Esophagus squamous epithelium (tissue), 5 donors: ENCODE measurements around the gene BUB1. TPM values are rescaled to one million over a fixed set of nuclear protein-coding genes. Genes with fewer than 3 reads are reported as not detected.
"Not testable (repeated sequence)": the region's sequence is repeated elsewhere in the genome, so short reads cannot be mapped to it uniquely, and the experiment has no call there.

ENCODE experiments used
- DNase-seq: peaks from one replicate; lab custom pipeline; 2025; lab: John Stamatoyannopoulos, UW
- H3K27ac ChIP-seq, 4 donors: fragments of 200-600 bp; sonication (generic); one replicate each; pipeline ENCODE4 v1.5.1; 2016 to 2019; ENCODE audit warnings: mild to moderate bottlenecking in 1 of 4
- H3K27me3 ChIP-seq, 4 donors: fragments of 200-600 bp; sonication (generic); 1 replicate in 3 of 4; 2 replicates in 1 of 4; pipeline versions ENCODE4 v1.5.1 to v1.6.0; 2017 to 2021; ENCODE audit warnings: antibody characterized with exemption in 1 of 4
- H3K36me3 ChIP-seq, 3 donors: fragments of 200-600 bp; sonication (generic); one replicate each; pipeline ENCODE4 v1.5.1; 2016 to 2019
- H3K4me1 ChIP-seq, 3 donors: fragments of 200-600 bp; sonication (generic); one replicate each; pipeline ENCODE4 v1.5.1; 2017 to 2019
- H3K4me3 ChIP-seq, 4 donors: fragments of 200-600 bp; sonication (generic); 1 replicate in 3 of 4; 2 replicates in 1 of 4; pipeline ENCODE4 v1.5.1; 2016 to 2019; ENCODE audit warnings: mild to moderate bottlenecking in 2 of 4, moderate library complexity in 1 of 4
- H3K9me3 ChIP-seq, 3 donors: fragments of 200-600 bp; sonication (generic); one replicate each; pipeline ENCODE4 v1.5.1; 2016 to 2019
- WGBS, 2 donors: methylation state at CpG; one replicate each; pipeline ENCODE4 v1.1.5; 2018; 5-methylcytosine and 5-hydroxymethylcytosine counted together
- intact Hi-C: fragments of 100-400 bp; cut with DNase I; formaldehyde crosslinking; loops from one replicate; pipeline ENCODE4 v1.15.0; 2022
- total RNA-seq, 4 donors: library from RNA; depleted of rRNA; stranded (reverse); fragments of >200 nt; gene quantifications; one replicate each; pipeline ENCODE4 v1.1.0, GENCODE V29; 2016
- donor health status: DM: yes; HTN: yes; CAD: no.

BUB1 gene
- total RNA-seq, 4 donors from 2014 or later, result 4.9 to 26.5 (median 11.6) TPM

DNA sequence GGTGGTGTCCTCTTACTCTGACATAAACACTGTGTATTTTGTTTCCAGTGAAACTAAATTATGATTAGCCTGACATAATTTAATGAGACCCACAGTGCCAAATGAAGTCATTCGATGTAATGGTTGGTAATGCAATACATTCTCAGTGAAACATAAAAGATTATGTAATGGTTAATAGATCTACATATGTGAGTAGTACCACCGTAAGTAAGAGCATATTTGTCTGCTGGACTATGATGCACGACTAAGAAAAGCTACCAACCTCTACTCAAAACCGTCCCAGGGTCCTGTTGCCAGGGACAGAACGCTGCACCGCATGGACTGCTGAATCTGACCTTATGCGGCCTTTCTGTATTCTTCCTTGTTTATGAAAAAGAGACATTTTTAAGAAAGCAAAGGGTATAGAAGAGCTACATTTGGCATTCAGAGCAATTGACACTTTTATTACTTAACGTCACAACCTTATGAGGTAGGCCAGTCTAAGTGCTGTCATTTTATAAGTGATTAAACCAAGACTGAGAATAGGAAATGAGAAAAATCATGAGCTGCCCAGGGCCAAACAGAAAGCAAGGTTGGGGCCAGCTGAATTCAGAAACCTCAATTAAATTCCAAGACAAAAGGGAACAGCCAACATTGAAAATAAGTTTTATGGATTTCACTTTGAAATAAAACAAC is 73.8 kb downstream of the BUB1 start:
- DNase-seq, H3K4me3 ChIP-seq, intact Hi-C loops, H3K27me3 ChIP-seq, H3K27ac ChIP-seq, H3K4me1 ChIP-seq, H3K36me3 ChIP-seq, H3K9me3 ChIP-seq: not testable (repeated sequence)
- no CpG with 5 or more reads among the region's 8 CpGs for WGBS, 2 donors

DNA sequence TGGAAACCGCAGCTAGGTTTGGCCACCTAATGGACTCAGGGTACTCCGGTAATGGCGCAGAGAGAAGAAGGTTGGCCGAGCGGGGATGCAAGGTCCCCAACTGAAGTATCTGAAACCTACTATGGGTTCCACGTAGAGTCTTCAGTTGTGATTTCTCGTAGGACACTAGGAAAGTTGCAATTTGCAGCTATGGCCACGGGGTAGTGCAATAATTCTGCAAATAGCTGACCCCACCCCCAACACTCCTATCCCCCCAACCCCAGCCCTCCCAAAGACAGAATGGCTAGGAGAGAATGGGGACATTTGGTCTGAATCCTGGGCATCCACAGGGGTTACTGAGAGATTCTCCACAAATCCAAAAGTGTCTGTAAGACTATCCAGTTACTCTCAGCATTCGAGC is 75.7 kb downstream of the BUB1 start:
- H3K27ac ChIP-seq, H3K9me3 ChIP-seq, H3K4me3 ChIP-seq, H3K27me3 ChIP-seq, DNase-seq, H3K36me3 ChIP-seq, H3K4me1 ChIP-seq, intact Hi-C loops: not testable (repeated sequence)
- WGBS, 2 donors, result 100% methylated on average over 5 of the region's 9 CpGs; no CpG with 5 or more reads in 1 of the 2 donors

DNA sequence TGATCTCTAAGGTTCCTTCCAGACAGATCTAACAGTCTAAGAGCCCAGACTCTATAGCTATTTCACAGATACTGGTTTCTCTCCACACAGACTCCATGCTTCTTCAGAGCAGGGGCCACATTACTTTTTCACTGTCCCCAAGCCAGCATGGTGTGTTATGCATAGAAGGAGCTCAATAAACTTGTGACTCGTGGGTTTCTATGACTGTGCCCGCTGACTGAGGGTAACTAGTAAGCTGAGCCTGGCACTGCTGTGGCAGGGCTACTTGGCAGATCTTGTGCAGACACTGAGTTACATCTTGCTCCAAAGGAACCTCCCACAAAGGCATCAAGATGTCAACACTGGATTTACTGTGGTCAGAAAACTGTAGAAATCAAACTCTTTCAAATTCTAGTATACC is 85.9 kb downstream of the BUB1 start:
- H3K36me3 ChIP-seq, H3K4me3 ChIP-seq, intact Hi-C loops, H3K9me3 ChIP-seq, H3K4me1 ChIP-seq, H3K27ac ChIP-seq, H3K27me3 ChIP-seq, DNase-seq: not testable (repeated sequence)
- WGBS, 2 donors, result no CpG with 5 or more reads among the region's 2 CpGs

DNA sequence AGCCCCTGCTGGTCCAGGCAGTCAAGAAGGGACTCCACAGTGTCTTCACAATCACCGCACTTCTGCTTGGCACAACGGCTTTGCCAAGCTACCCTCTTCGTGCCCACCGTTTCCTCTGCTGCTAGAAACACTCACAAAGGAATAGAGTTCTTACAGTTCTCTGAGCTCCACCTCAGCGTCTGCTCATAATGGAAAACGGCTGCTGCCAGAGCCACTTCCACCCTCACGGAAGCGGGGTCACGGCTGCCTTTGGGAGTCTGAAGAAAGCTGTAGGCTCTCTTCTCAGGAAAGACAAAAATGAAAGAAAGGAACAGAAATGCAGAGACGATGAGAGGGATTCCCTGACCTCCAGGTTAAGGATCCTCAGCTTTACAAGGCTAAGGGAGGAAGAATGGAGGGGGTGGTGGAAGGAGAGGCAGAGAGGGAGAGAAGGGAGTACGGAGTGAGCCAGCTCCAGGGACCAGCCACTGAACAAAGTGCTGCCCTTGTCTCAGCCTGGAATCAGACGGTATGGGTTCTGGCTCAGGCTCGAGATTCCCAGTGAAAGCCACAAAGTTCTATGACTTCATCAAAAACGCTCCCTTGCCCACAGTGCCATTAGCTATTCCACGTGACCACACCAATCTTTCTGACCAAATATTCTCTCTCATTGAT is 88.1 kb downstream of the BUB1 start:
- intact Hi-C loops, H3K4me3 ChIP-seq, DNase-seq, H3K9me3 ChIP-seq, H3K4me1 ChIP-seq, H3K27ac ChIP-seq, H3K36me3 ChIP-seq, H3K27me3 ChIP-seq: not testable (repeated sequence)
- no CpG with 5 or more reads among the region's 15 CpGs for whole genome bisulfite sequencing, 2 donors

DNA sequence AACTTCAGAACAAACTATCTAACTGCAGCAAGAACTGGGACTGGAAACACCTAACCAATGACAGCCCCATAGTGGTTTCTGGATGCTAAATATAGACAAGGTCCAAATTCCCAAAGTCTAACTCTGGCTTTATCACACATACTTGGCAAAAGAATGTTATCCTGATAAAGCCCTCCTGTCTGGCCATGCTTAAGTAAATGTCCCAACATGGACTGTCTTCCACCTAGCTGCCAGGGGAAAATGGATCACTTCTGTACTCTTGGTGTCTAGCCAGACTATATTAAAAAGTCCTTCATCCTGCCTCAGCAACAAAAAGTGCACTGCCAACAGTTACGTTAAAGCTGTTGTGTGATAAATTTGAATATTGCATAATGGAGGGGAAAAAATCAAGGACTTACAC is 89.3 kb downstream of the BUB1 start:
- H3K4me3 ChIP-seq, intact Hi-C loops, H3K27ac ChIP-seq, H3K9me3 ChIP-seq, DNase-seq, H3K4me1 ChIP-seq, H3K36me3 ChIP-seq, H3K27me3 ChIP-seq: not testable (repeated sequence)
- WGBS, 2 donors, result no CpG with 5 or more reads among the region's 1 CpG

Other genes with a start within 250 kb of the BUB1 start
- under 1 TPM in 3 of 4 donors, not detected in 1; 0.21 to 0.57 (median 0.26) TPM for gene LIMS4, start 205.2 kb downstream of the BUB1 start, total RNA-seq
- 10 to 100 TPM; 11.4 to 49.6 (median 17.0) TPM for gene RGPD6, start 100.8 kb downstream of the BUB1 start, total RNA-seq
- not detected for gene ACOXL, start 54.5 kb upstream of the BUB1 start, total RNA-seq